Amniotic epithelial cell (primary cell): Measurements from ENCODE around the gene SERPINE1.
A peak's percentile ranks its signal among the peaks of the same experiment; 100 is the strongest.

ENCODE experiments used
- DNase-seq: peaks from one replicate; pipeline ENCODE4 v3.0.0-alpha.2; 2010; ENCODE audit warnings: low read depth

SERPINE1 gene

DNA sequence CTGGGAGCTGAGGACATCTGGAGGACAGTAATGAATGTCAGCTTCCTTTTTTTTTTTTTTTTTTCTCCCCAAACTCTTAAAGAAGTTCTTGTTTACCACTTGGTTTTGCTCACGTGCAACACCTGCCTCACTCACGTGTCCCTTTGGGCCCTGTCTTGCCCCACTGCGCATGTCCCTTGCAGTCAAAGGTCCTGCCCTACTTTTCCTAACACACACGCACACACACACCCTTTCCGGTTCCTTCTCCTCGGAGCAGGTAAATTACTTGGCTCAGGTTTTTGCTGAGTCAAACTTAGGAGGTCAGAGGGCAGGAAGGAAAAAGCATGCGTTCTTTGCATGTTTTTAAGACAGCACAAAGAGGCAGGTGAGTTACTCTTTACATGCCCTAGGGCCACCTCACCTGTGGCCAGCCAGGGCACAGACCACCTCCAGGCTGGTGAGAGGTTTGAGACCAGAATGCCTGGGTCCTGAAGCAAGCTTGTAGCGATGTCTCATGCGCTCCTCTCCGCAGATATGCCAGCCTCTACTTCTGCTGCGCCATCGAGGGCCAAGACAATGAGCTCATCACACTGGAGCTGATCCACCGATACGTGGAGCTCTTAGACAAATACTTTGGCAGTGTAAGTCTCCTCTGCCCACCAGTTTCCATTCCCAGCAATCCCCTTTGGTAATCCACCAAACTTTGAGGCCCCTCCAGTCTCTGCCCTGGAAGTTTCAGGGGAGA lies 30.1 kb downstream of the SERPINE1 start:
- DNase-seq, result no peak

DNA sequence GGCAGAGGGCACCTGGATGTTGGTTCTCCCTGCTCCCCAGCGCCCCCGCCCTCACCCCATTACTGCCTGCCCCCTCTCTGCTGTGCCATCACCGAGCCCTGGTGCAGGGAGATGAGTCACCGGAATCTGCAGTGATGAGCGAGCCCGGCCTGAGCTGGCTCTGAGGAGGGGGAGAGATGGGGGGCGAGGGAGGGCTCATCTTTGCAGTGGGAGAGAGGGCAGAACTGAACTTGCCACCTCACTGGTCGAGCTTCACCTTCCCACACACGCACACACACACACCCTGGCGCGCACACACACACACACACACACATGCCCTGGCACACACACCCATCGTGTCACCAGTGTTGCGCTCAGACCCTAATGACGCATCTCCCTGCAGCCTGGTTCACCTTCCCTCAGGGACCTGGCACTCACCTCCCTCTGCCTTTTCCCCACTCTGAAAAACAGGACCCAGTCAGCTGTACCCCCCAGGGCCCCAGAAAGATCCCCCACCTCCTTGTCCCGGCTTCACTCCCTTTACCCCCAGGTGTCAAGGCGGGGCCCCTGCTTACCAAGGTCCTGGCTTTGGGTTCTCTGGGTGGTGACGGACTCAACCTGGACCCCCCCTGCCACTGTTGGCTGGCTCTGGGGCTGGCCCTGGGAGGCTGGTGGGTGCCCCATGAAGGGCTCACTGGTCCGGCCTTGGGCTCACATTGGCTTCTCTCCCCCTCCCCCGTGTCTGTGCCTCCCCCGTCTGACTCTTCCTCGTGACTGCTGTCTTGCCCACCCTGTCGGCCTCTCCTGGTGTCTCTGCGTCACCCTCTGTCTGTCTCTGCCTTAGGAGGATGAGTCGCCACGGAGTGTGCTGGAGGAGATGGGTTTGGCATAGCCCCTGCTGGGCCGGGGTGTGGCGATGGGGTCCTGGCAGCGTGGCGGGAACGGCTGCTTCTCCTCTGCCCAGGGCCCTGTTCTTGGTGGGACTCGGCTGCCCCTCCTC lies 33.1 kb downstream of the SERPINE1 start:
- DNase-seq, result peak; percentile 58

DNA sequence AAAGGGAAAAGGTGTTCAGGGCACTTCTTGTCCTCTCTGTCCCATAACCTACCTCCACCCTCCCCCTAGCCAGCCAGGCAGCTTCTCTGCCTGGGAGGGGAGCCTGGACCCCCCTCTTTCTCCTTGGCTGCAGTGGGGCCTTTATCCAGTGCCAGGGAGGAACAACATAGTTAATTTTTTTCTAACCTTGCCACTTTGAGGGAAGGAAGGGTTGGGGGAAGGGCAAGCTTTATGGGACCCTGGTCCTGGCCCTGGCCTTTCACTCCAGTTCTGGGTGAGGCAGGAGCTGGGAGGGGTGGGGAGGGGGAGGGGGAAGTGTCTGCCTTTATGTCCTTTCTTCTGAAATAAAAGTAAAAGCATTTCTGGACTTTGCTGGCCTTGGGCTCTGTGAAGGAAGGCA lies 34.0 kb downstream of the SERPINE1 start:
- no peak for DNase-seq

DNA sequence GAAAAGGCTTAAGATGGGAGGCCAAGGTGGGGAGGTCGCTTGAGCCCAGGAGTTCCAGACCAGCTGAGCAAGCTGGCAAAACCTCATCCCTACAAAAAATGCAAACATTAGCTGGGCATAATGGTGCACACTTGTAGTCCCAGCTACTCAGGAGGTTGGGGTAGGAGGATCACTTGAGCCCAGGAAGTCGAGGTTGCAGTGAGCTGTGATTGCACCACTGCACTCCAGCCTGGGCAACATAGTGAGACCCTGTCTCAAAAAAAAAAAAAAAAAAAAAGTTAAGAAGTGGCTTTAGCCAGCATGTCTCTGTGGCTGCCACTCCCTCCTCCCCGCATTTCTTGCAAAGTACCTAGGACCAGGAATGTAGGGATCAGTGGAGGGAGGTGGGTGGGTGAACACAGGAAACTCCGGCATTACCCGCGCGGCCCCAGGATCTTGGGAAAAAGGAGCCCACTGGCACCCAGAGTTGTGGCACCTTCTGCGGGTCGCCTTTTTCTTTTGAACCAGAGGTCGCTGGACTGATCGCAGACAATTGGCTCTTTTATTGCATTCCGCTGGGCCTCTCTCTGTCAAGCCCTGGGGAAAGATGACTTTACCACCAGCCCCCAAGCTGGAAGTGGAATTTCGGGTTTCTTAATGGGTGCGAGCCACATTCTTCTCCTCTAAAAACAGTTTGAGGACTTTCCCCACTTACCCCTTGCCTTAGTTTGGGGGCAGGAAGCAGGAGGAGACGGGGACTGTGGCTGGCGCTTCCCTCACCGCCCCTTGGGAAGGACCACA lies 35.0 kb downstream of the SERPINE1 start:
- DNase-seq, result no peak

DNA sequence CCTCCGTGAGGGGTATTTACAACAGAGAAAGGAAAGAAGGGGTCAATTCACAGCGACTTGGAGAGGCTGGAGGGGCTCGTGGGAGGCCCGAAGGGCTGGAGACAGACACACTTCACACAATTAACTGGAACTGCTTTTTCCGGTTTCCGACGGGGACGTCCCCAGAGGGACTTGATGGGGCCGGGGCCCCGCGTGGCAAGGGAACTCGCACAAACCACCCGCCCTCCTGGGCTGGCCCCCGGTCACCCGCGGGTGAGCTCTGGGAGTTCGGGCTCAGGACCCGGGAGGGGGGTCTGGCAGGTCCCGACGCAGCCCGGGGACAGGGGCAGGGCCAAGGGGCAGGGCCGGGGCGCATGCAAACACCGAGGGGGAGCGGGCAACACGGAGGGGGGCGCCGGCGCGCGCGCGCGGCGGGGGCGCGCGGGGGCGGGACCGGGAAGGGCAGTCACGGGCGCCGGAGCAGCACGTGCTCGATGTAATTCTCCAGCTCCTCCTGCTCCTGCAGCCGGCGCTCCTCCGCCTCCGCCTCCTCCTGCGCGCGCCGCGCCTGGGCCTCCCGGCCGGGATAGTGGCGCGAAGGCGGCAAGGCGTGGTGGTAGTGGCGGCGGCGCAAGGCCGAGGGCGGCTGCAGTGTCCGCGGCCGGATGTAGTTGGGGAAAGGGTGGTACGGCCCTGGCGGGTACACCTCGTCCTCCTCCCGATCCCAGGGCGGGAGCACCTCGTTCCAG lies 35.8 kb downstream of the SERPINE1 start:
- DNase-seq, result peak; percentile 40

DNA sequence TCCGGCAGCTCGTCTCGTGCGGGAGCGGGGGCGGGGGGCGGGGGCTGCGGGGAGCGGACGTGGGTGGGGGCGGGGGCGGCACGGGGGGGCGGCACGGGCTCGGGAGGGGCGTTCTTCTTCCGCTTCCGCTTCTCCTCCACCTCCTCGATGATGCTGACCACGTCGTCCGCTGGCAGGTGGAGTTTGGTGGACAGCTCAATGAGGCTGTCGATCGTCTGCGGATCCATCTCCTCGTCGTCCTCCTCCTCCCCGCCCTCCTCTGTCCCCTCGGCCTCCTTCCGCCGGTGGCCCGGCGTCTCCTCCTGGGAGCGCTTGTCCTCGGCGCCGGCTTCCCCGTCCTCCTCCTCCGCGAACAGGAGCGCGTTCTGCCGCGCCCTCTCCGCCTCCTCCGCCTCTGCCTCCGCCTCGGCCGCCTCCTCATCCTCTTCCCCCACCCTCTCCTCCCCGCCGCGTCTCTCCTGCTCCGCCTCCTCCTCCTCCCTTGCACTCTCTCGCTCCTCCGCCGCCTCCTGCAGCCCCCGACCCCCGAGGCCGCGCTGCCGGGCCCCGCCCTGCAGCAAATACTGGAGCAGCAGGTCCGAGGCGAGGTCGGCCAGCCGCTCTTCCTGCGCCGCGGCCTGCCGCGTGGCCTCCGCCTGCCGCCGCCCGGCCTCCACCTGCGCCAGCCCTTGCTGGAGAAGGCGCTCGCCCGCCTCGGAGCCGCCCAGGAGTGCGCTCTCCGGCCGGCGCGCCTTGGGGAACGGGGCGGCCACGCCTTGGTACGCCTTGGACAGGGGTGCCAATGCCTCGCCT lies 36.6 kb downstream of the SERPINE1 start:
- no peak for DNase-seq

DNA sequence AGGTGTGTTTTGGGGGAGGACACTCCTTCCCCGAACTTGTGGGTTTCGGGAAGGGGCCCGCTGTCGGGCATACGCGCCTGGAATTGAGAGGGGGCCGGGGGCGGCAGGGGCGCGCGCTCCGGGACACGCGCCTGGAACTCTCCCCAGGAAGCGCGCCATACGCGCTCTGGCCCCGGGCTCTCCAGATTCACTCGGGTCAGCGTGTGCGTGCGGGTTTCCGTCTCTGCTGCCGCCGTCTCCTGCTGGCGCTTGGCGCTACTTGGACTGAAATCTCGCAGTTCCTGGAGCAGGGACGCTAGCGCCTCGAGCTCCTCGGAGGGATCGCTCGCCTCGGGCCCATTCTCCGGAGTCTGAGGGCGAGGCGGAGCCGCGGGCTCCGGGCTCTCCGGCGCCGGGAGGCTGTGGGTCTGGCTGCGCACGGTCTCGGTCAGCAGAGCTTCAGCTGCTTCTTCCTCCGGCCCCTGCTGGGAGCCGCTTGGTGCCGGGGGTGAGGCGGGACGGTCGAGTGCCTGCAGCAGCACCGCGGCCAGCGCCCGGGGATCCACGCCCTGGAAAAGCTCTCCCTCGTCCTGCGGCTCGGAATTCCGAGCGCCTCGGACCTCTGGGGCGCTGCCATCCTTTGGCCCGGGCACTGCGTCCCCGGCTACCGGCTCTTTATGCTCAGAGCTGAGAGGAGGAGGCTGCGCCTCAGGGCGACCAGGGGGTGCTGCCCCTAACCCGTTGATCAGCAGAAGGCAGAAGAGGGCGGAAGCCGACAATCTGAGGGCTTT lies 37.4 kb downstream of the SERPINE1 start:
- peak; percentile 52 for DNase-seq

DNA sequence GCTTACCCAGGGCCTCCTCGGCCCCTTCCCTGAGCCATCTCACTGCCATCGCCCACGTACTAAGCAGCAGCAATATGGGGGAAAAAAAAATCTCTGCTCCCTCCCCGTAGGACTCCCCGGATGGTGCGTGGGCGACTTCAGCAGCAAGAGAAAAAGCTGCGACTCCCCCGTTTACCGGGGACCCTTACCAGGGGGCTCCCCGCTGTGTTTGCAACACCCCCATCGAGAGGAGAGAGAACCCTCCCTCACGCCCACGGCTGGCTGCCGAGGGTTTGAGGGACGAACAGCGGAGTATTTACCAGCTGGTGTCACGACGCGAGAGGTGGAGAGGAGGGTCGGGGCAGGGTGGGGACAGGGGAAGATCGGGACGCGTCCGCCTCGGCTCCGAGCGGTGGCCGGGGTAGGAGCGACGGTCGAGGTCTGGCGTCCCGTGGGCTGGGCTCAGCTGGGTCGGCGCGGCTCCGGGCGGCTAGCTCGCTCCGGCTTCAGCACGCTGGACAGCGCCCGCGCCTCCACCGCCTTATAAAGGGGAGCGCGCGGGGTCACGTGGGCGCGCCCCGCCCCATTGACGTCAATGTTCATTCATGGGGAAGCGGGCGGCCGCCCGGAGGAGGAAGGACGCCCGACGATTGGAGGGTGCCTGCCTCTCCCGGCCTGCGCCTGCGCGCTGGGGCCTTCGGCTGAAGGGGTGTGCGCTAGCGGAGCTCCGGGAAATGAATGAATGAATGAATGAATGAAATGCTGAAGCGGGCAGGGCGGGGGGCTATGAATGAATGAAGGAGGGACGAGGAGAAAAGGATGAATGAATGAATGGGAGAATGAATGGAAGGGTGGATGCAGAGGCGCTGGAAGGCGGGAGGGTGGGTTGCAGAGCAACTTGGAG lies 38.4 kb downstream of the SERPINE1 start, which contains the start of gene VGF:
Gene VGF, minus strand, starts transcription at position 495 of the 883 bp plus-strand sequence. CDS start 726 bp downstream, outside the sequence.
- DNase-seq, result peak; percentile 82

DNA sequence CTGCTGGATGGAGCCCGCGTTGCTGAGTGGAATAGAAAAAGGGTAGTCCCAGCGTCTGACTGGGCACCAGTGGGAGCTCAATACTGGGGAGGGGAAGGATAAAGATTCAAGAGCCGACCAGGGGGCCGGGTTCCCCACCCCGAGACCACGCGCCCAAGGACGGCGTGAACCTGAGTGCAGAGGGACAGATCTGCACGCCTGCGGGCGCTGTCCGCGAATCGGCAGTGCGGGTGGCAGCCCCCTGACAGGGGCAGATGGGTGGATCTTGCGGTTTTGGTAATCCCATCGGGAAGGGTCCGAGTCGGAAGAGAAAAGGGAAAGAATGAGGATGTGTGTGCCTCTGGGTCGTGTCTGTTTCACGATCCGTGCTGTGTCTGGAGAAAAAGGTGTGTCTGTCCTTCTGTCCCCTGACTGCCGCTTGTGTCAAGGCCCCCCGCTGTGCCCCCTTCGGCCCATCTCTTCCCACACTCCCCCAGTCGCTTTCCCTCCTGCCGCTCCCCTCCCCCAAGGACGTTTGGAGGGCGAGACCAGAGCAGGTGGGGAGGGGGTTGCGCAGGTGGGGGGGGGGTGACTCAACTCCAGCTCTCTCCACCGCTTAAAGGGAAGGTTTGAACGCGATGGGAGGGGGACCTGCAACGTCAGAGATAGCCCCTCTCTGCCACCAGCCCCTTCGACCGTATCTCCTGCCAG lies 39.2 kb downstream of the SERPINE1 start:
- DNase-seq, result no peak

DNA sequence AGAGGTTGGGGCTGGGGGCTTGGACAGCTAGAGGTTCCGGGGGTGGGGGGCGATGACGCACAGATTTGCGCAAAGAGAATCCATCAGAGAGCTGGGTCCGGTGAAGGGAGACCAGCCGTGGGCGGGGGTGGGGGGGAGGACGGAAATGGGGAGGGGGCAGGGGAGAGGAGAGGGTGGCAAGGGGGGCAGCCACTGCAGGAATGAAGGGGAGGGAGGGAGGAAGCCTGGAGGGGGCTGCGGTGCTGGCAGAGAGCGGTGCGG lies 39.7 kb downstream of the SERPINE1 start:
- DNase-seq, result no peak

DNA sequence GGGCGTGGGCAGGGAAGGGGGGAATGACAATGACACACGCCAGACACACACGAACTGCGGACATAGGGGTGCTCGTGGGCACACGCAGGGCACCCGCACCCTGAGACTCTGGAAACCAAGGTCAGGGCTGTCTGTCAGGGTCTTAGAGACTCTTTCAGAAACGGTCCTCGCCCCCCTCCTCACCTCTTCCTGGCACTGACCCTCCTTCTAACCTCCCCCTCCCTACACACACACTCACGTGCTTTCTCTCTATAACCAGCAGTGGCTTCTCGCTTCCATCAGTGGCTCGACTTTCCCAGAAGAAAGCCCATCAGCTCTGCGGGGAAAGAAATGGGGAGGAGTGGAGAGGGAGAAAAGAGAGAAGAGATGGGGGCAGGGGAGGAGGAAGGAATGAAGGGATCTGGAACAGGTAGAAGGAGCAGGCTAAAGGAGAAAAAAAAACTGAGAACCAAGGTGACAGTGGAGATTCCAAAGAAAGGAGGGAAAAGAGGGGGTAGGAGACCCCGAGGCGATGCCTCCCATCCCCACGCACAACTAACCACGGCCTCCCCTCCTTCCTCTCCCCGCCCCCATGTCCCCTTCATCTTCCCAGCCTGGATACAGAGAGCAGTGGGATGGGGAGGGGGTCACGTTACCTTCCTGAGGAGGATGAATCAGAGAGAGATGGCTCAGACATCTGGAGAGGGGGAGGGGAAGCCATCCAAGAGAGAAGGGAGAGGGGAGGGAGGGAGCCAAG lies 40.2 kb downstream of the SERPINE1 start:
- DNase-seq, result peak; percentile 44

DNA sequence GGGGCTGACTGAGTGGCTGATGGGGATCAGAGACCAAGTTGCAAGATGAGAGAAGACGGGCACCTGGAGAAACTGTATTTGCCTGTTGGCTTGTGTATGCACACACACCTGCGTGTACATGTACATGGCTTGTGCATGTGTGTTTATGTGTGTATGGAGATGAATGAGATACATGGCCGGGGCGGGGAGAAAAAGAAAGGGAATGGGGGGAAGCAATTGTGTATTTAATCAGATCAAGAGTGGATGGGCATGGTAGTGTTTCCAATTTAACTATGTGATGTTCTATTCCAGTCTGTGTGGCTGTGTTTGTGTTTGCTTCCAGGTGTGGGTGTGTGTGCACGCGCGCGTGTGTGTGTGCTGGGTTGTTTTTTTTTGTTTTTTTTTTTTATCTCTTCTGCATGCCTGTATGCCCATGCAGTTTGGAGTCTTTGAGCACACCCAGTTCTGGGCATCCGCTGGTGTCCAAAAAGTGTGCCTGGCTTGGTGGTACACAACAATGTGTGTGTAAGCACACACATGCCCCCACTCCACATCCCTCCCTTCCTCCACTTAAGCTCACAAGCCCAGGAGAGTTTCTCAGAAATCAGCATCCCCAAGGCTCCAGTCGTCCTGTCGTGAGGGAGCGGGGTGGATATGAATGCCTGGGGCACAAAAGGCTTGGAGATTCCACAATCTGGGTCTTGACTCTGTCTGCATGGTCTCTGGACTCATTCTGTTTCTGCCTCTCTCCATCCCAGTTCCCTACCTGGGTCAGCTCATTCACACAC lies 40.9 kb downstream of the SERPINE1 start:
- DNase-seq, result no peak

DNA sequence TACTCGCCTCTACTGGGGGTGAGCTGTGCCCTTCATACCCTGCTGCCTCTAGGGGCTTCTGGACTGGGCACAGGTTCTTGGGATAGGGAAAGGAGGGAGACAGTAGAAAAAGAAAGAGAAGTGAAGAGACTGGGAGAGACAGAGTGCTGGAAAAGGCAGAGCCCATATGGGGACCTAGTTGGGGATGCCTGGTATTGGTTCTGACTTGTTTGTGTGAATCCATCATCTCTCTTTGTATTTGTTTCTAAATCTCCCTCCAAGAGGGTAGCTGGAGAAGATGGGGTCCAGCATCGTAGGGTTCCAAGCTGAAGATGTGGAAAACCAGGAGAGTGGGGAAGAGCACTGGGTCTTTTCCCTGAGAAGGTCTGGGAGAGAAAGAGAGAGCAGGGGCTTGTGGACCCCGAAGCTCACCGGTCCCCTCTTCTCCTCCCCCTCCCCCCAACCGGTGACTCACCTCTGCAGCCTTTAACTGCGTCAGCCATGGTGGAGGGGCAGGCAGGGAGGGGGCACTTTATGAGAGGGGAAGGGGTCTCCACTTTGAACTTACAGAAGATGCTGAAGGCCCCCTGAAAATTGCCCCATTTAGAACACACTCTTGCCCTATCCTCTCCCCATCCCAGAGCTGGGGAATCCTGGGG lies 41.6 kb downstream of the SERPINE1 start:
- no peak for DNase-seq

DNA sequence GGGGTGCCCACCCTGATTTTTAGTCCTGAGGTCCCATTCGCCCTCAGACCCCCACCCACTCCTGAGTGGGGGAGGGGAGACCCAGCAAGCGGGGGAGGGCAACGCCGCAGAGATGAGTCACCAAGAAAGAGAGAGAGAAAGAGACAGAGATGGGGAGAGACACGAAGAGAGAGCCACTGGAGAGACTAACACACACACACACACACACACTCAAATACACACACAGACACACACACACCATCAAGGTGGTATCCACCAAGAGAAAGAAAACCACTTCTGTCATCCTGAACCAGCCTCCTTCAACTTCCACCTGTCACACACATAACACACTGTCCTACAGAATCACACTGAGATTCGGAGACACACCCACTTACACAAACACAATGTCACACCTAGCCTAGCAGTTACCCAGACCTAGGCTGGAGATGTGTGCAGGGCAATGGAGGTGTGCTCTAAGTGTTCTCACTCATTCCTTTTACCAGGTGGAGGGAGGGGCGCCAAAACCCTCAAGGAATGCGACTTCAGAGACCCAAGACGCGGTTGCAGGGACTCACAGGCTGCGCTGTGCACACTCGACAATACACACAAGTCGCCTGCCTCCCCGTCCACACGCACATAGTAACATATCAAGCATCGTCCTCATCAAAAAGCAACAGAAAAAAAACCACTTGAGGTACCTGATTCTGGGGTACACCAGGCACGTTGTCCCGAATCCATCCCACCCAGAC lies 42.4 kb downstream of the SERPINE1 start:
- no peak for DNase-seq

DNA sequence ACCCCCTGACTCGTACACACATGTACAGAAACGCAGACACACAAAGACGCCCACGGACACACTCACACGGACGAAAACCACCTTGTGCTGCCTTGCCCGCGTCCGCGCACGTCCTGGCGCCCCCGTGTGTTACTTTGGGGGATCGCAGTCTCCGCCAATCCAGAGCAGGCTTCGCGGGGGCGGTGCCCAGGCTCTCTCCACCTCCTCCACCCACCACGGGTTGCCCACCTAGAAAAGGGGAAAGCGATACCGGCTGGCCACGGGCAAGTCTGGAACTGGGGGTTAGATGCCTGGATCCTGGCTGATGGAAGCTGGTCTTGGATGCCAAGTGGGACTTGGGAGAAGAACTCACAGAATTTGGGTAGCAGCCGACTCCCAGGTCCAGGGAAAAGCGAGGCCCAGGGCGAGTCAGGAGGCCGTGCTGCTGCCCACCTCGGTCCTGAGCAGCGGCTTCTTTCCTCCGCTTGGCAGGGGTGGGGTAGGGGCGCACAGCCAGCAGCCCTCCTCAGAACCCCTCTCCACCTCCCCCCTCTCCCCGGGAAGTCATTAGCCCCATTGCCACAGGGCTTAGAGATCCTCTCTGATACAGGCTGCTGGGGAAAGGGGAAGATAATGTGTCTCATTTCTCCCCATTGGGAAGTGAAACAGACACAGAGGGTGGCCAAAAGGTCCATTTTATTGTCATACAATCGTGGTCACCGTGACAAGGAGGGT lies 43.1 kb downstream of the SERPINE1 start:
- DNase-seq, result peak; percentile 57
